Activated T-cell treated with anti-CD3 and anti-CD28 coated beads, Interleukin-2, amount 50 U/mL, for 4 hours (primary cell): ENCODE data around the gene TECPR1. TPM values are rescaled to one million over a fixed set of nuclear protein-coding genes. Genes with fewer than 3 reads are reported as not detected.
A peak's percentile ranks its signal among the peaks of the same experiment; 100 is the strongest.

ENCODE experiments used
- ATAC-seq, 2 donors: fragments of 200-7000 bp; cut with Tn5 transposase; one replicate each; pipeline ENCODE4 v1.10.0; 2021
- DNase-seq: peaks from one replicate; pipeline ENCODE4 v3.0.0-alpha.2; 2020
- H3K27me3 Mint-ChIP-seq: one replicate; pipeline ENCODE4 v1.8.0; 2021; ENCODE audit warnings: low read depth, mixed read lengths
- H3K36me3 Mint-ChIP-seq: one replicate; pipeline ENCODE4 v1.8.0; 2022; ENCODE audit warnings: mixed read lengths; ENCODE audit not compliant: insufficient read depth
- H3K4me1 Mint-ChIP-seq: one replicate; pipeline ENCODE4 v1.8.0; 2021; ENCODE audit warnings: low read depth, mixed read lengths
- H3K4me3 Mint-ChIP-seq: one replicate; pipeline ENCODE4 v1.8.0; 2021; ENCODE audit warnings: mild to moderate bottlenecking, moderate library complexity, mixed read lengths
- H3K9me3 Mint-ChIP-seq: one replicate; pipeline ENCODE4 v1.8.0; 2021; ENCODE audit warnings: mixed read lengths
- total RNA-seq, 3 donors: library from RNA; stranded (reverse); gene quantifications; one replicate each; pipeline ENCODE4 v1.2.1, GENCODE V29; 2021

TECPR1 gene
- total RNA-seq, 3 donors from 2014 or later: 35.1 to 42.8 (median 36.1) TPM

DNA sequence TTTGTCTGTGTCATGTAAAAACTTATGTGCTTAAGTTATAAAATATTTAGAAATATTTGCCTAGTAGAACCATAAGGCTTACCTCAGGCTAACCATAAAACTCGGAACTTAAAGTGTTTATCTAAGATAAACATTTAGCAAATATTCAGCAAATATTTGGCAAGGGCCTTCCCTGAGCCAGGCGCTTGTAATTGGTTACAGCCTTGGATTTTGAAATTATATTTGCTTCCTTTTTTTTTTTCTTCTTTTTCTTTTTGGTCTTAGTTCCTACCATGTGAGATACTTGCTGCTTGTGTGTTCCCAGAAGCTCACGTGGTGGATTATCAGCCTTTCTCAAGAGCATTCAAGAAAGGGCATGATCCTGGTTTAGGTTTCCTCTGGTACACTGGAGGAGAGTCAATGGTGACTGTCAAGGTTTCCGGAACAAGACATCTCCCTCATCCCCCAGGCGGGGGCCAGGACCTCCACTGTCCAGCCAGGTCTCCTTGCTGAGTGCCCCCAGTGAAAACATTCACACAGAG, 24.3 kb upstream of the TECPR1 start:
- Mint-ChIP-seq H3K9me3 (no peaks in the 10 kb centered on the region), H3K4me3 (no peak overlapping the region), H3K27me3 (no peaks in the 10 kb centered on the region), H3K4me1 (peaks cover 2% of the 10 kb centered on the region), H3K36me3 (no peaks in the 10 kb centered on the region)
- DNase-seq (no peak), ATAC-seq (no peak)

DNA sequence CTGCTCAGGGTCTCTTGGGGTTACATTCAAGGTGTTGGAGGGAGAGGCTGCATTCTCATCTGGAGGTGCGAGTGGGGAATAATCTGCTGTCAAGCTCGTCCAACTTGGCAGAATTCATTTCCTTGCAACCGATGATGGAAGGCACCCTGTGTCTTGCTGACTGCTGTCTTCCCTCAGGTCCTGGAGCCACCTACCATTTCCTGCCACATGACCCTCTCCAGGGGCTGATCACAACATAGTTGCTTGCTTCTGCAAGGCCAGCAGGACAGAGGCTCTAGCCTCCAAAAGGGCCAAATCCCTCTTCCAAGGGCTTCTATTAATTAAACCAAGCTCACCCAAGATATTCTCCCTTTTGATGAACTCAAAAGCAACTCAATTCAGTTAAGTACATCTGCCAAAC, 15.3 kb upstream of the TECPR1 start:
- Mint-ChIP-seq H3K9me3 (no peaks in the 10 kb centered on the region), H3K4me3 (no peak overlapping the region), H3K27me3 (no peaks in the 10 kb centered on the region), H3K4me1 (no peaks in the 10 kb centered on the region), H3K36me3 (peaks cover 3% of the 10 kb centered on the region)
- no peak for ATAC-seq
- DNase-seq: no peak

DNA sequence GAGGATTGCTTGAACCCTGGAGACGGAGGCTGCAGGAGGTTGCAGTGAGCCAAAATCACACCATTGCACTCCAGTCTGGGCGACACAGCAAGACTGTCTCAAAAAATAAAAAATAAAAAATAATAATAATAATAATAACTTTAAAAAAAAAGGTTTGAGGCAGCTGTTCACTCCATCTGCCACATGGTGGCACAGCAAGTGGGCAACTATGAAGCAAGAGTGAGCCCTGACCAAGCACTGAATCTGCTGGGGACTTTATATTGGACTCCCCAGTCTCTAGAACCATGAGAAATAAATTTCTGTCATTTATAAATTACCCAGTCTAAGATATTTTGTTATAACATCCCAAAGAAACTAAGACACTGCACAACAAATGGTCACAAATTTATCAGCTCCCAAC, 14.8 kb upstream of the TECPR1 start:
- ATAC-seq: no peak

DNA sequence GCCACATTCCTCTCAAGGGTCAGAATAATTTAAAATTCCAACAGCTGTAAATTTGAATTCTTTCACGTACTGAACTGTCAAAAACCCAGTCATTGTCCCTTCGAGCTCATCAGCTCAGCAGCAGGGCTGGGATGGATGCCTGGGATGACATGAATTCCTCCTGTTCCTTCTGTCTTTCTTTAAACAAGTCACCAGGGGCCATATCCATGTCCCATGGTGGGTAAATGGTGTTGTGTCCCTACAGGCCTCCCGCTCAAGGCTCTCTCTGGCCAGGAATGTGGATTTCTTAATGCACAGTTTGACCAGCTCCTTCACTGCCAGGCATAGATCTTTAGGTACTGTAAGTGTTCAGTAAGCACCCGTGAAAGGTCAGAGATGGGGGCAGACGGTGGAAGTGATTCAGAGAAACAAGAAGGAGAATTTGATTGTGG, 13.8 kb upstream of the TECPR1 start:
- no peaks in the 10 kb centered on the region for H3K9me3 Mint-ChIP-seq
- no peaks in the 10 kb centered on the region for H3K27me3 Mint-ChIP-seq
- peaks cover 12% of the 10 kb centered on the region for H3K36me3 Mint-ChIP-seq
- DNase-seq (no peak), ATAC-seq (no peak)
- H3K4me3 Mint-ChIP-seq: no peak overlapping the region
- H3K4me1 Mint-ChIP-seq: no peaks in the 10 kb centered on the region

More for the DNA sequence above, 14.8 kb upstream of the TECPR1 start:
- no peak for DNase-seq
- Mint-ChIP-seq H3K9me3 (no peaks in the 10 kb centered on the region), H3K4me3 (no peak overlapping the region), H3K36me3 (peaks cover 5% of the 10 kb centered on the region), H3K27me3 (no peaks in the 10 kb centered on the region), H3K4me1 (no peaks in the 10 kb centered on the region)

DNA sequence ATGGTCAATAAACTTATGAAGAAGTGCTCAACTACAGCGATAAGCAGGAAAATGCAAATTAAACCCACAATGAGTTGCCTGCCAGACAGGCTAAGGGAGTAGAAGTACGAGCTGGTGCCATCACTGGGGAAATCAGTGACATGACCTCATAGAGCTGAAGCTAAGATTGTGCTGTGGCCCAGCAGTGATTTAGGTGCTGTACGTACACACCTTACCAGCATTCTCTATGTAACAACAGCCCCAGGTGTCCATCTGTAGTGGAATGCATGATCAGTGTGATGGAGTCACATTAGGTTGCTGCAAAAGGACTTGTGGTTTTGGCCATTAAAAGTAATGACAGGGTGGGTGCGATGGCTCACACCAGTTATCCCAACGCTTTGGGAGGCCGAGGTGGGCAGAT, 5.7 kb upstream of the TECPR1 start:
- Mint-ChIP-seq H3K36me3 (peaks cover 18% of the 10 kb centered on the region), H3K4me3 (no peak overlapping the region), H3K9me3 (no peaks in the 10 kb centered on the region), H3K27me3 (no peaks in the 10 kb centered on the region), H3K4me1 (peaks cover 21% of the 10 kb centered on the region)
- ATAC-seq (no peak), DNase-seq (no peak)

DNA sequence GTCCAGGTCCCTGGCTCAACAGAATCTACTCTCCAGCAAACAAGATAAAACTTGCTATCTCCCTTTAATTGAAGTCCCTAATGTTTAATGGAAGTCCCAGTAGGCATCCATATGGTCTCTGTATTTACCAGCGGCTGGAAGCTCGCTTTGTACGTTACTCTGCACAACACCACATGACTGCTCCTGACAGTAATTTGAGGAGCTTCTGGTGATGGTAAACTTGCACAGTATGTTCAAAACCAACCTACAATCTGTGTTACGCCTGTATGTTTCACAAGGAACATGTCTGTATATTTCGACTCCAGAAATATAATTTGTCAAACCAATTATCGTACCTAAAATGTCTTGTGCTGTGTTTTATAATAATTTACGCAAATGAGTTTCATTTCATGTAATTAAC, 4.4 kb upstream of the TECPR1 start:
- no peak for ATAC-seq
- Mint-ChIP-seq H3K4me3 (no peak overlapping the region), H3K27me3 (no peaks in the 10 kb centered on the region), H3K36me3 (peaks cover 12% of the 10 kb centered on the region), H3K4me1 (peaks cover 26% of the 10 kb centered on the region), H3K9me3 (no peaks in the 10 kb centered on the region)
- DNase-seq: no peak

DNA sequence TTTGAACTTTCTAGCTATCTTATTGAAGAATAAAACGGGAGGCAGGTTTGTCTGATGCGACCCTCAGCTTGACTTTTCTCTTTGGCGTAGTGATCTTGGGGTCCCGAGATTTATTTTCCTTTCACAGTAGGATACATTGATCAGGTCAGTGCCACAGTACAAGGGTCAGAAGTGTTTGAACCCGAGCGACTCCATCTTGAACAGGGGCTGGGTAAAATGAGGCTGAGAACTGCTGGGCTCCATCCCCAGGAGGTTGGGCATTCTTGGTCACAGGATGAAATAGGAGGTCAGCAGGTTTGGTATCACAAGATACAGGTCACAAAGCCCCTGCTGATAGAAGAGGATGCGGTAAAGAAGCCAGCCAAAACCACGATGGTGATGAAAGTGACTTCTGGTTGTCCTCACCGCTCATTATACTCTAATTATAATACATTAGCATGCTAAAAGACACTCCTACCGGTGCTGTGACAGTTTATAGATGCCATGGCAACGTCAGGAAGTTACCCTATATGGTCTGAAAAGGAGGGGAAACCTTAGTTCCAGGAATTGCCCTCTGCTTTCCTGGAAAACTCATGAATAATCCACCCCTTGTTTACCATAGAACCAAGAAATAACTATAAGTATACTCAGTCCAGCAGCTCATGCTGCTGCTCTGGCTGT, 3.0 kb upstream of the TECPR1 start:
- no peaks in the 10 kb centered on the region for H3K27me3 Mint-ChIP-seq
- peaks cover 9% of the 10 kb centered on the region for H3K36me3 Mint-ChIP-seq
- DNase-seq (no peak), ATAC-seq (no peak)
- H3K4me1 Mint-ChIP-seq: peaks cover 37% of the 10 kb centered on the region
- H3K4me3 Mint-ChIP-seq: no peak overlapping the region
- H3K9me3 Mint-ChIP-seq: no peaks in the 10 kb centered on the region

DNA sequence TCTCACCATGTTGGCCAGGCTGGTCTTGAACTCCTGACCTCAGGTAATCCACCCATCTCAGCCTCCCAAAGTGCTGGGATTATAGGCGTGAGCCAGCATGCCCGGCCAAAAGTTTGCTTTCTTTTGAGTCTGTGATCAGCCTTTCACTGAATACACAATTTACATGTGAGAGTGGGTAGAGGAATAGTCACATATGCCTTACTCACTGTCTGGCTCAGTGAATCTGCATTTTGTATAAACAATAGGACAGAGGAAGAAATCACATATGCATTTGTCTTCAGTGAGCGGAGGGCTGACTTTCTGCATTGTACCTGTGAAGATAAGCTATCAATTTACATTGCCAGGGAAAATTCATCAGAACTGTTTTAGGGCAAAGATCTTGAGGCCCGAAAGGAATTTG, 2.5 kb upstream of the TECPR1 start:
- Mint-ChIP-seq H3K4me1 (peaks cover 43% of the 10 kb centered on the region), H3K4me3 (no peak overlapping the region), H3K36me3 (peaks cover 9% of the 10 kb centered on the region), H3K9me3 (no peaks in the 10 kb centered on the region), H3K27me3 (no peaks in the 10 kb centered on the region)
- ATAC-seq (no peak), DNase-seq (no peak)

DNA sequence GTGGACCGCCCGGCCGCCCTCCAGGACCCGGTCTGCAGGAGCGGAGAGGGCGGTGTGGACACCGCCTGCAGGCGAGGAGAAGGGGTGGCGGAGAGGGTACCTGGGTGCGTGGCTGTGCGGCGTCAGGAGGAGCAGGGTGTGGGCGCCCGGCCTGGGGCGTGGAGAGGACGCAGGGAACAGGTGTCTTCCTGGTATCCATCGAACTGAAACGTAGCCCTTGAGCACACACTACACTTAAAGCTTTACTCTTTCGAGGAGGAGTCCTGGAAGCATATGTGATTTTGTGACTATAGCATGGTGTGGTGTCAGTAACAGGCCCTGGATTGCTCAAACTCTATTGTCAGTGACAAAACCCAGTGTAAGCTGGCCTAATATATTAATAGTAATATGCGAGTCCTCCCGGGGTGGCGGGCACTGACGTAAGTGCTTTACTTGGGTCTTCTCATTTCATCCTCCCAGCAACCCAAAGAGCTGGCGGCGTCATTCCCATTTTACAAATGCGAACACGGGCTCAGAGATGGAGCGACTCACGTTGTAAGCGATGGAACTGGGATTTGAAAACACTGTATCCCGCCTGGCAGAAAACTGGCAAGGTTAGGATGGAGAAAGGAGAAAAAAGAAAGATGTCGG, 508 bp upstream of the TECPR1 start:
- H3K9me3 Mint-ChIP-seq: no peaks in the 10 kb centered on the region
- no peak for DNase-seq
- H3K36me3 Mint-ChIP-seq: peaks cover 6% of the 10 kb centered on the region
- H3K4me3 Mint-ChIP-seq: peak overlapping the region; percentile 96
- peak; percentile 39 to 44 for ATAC-seq
- H3K27me3 Mint-ChIP-seq: no peaks in the 10 kb centered on the region
- H3K4me1 Mint-ChIP-seq: peaks cover 57% of the 10 kb centered on the region

DNA sequence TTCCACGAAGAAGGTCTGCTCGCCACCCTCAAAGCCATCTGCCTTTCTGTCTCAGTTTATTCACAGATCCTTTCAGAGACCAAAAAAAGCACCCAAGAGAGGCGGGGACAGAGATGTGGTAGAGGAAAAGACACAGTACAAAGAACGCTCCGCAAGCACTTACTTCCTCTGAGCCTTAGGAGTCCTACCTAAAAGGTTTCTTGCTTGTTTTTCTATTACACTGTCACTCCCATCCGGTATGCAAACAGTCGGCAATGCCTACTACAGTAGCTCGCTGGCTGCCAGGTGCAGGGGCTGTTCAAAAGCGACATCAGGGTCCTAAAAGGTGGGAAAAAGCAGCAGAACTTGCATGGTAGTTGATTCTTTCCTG, 816 bp downstream of the TECPR1 start:
- H3K27me3 Mint-ChIP-seq: no peaks in the 10 kb centered on the region
- ATAC-seq: peak; percentile 5 to 9
- H3K9me3 Mint-ChIP-seq: no peaks in the 10 kb centered on the region
- DNase-seq: no peak
- H3K4me1 Mint-ChIP-seq: peaks cover 60% of the 10 kb centered on the region
- H3K4me3 Mint-ChIP-seq: peak overlapping the region; percentile 96
- no peaks in the 10 kb centered on the region for H3K36me3 Mint-ChIP-seq

DNA sequence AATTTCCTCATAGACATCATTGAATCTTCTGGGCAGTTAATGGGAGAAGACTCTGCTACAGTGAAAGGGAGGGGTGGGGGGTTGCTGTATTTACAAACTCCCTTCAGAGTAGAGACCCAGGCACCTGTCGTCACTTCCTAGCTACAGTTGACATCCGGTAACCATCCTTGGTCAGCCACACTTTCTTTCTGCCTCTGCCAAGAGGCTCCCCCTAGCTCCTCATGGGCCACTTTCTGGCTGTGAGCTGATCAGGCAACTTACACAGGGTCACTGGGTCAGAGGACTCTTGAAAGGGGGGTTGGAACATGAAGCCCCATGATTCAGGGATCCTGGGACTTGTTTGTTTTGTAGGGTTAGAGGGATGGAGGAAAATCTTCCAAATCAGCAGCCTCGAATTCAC, 1.2 kb downstream of the TECPR1 start:
- Mint-ChIP-seq H3K4me3 (peak overlapping the region; percentile 96), H3K9me3 (no peaks in the 10 kb centered on the region), H3K4me1 (peaks cover 59% of the 10 kb centered on the region), H3K27me3 (no peaks in the 10 kb centered on the region), H3K36me3 (no peaks in the 10 kb centered on the region)
- DNase-seq (no peak), ATAC-seq (peak in 1 of 2 donors; percentile 5)

DNA sequence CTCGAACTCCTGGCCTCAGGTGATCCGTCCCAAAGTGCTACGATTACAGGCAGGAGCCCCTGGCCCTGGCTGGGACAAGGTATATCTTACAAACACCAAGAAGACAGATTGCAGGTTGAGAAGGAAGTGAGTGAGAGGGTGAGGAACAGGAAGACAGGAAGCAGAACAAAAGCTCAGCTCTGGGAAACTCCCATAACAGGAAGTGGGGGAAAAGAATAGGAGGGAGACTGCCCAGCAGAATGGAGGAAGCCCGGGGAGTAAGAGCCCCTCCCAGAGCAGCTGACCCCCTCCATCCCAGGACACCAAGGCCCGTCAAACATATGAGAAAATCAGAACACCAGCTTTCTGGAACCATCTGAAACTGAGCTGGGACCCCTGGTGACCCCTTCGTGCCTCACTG, 2.9 kb downstream of the TECPR1 start:
- no peaks in the 10 kb centered on the region for H3K9me3 Mint-ChIP-seq
- no peaks in the 10 kb centered on the region for H3K27me3 Mint-ChIP-seq
- ATAC-seq: no peak
- DNase-seq: no peak
- peak overlapping the region; percentile 29 for H3K4me3 Mint-ChIP-seq
- H3K36me3 Mint-ChIP-seq: no peaks in the 10 kb centered on the region
- peaks cover 49% of the 10 kb centered on the region for H3K4me1 Mint-ChIP-seq

DNA sequence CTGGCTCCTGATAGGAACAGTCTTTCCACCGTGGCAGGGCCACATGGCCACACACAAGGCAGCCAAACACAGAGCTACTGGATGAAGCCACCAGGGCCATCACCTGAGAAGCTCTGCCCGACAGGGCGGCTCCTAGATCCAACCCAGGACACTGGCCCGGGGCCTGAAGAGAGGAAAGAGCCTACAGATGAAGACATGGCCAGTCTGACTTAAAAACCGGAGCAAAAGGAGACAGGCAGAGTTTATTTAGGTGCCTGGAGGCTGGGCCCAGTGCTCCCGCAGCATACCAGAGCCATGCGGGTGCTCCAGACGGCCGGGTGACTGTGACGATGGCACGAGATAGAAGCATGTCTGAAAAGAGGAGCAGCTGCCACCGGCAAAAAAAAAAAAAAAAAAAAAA, 3.9 kb downstream of the TECPR1 start:
- no peak for DNase-seq
- Mint-ChIP-seq H3K27me3 (no peaks in the 10 kb centered on the region), H3K4me3 (peak overlapping the region; percentile 26), H3K36me3 (no peaks in the 10 kb centered on the region), H3K9me3 (no peaks in the 10 kb centered on the region), H3K4me1 (peaks cover 45% of the 10 kb centered on the region)
- ATAC-seq: no peak

DNA sequence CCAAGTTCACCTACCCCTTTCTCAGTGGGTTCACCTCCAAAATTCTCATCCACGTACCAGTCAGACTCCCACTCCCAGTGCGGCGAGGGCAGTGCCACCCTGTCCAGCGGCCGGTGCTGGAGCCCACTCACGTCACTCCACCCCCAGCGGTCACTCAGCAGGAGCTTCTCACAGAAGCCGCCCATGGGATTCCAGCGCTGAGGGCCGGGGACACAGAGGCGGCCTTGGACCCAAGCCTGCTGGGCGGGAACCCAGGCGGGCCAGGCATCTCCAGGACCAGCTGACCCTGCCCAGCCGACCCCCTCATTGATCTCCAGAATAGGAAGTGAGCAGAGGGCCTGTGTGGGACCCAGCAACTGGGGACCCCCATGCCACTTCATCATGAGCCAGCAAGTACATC, 7.2 kb downstream of the TECPR1 start:
- Mint-ChIP-seq H3K9me3 (no peaks in the 10 kb centered on the region), H3K4me3 (no peak overlapping the region), H3K4me1 (peaks cover 23% of the 10 kb centered on the region), H3K36me3 (peaks cover 2% of the 10 kb centered on the region), H3K27me3 (no peaks in the 10 kb centered on the region)
- no peak for ATAC-seq
- DNase-seq: no peak

DNA sequence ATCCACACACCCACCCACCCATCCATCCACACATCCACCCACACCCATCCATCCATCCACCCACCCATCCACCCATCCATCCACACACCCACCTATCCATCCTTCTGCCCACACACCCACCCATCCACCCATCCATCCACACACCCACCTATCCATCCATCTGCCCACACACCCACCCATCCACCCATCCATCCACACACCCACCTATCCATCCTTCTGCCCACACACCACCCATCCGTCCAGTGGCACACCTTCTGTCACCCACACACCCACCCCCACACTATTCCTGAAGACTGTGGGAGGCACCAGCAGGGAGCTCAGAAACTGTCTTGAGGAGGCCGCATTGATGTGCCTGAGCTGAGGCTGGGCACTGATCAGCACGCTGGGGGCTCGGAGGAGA, 9.1 kb downstream of the TECPR1 start:
- Mint-ChIP-seq H3K4me1 (peaks cover 8% of the 10 kb centered on the region), H3K9me3 (no peaks in the 10 kb centered on the region), H3K27me3 (no peaks in the 10 kb centered on the region), H3K36me3 (peaks cover 13% of the 10 kb centered on the region), H3K4me3 (no peak overlapping the region)
- DNase-seq: no peak
- ATAC-seq: no peak
